ENCODE data around the gene EEF2KMT. TPM values are rescaled to one million over a fixed set of nuclear protein-coding genes. Genes with fewer than 3 reads are reported as not detected.
"Not testable (repeated sequence)": the region's sequence is repeated elsewhere in the genome, so short reads cannot be mapped to it uniquely, and the experiment has no call there.

The EEF2KMT gene
- total and polyA plus RNA-seq, 2 of the 13 experiments (the other 11 are each of a cell fraction or from before 2014, with no cell fraction given): 10.7 to 26.9 TPM

GRCh38 chr16:5134739-5135452, 37.3 kb upstream of the EEF2KMT start (continued):
- peak; percentile 97 for TF ChIP-seq SNAPC4 (CRISPR knock-in tag; IDR thresholded peaks at IDR 0.05)
- peak; percentile 94 for TF ChIP-seq DPF2 (CRISPR knock-in tag; IDR thresholded peaks at IDR 0.05; ENCODE audit: borderline replicate concordance, low read depth)
- not testable (repeated sequence) for TF ChIP-seq CREB1 (IDR thresholded peaks at IDR 0.05)
- peak; percentile 59 for TF ChIP-seq CREB1 (CRISPR knock-in tag; IDR thresholded peaks at IDR 0.05)
- TF ChIP-seq ZNF609 (CRISPR knock-in tag; IDR thresholded peaks at IDR 0.05; ENCODE audit: borderline replicate concordance): peak; percentile 70; the same call in 1 of the 2 replicates
- TF ChIP-seq THAP11 (CRISPR knock-in tag; IDR thresholded peaks at IDR 0.05): peak; percentile 76
- TF ChIP-seq SP140L (CRISPR knock-in tag; IDR thresholded peaks at IDR 0.05; ENCODE audit: borderline replicate concordance): peak; percentile 74
- TF ChIP-seq NFIC (IDR thresholded peaks at IDR 0.05; ENCODE audit: low read length): 0 out of 2 replicates have a peak, but pooled peaks have one; percentile 35
- peak; percentile 79 for TF ChIP-seq IKZF4 (CRISPR knock-in tag; IDR thresholded peaks at IDR 0.05; ENCODE audit: borderline replicate concordance, low read depth, not compliant biosample characterization)
- peak; percentile 85; the same call in 1 of the 2 replicates for TF ChIP-seq SMYD3 (CRISPR knock-in tag; IDR thresholded peaks at IDR 0.05)
